Measurements from ENCODE around the gene MUC13. TPM values are rescaled to one million over a fixed set of nuclear protein-coding genes. Genes with fewer than 3 reads are reported as not detected.

The MUC13 gene
- total and polyA plus RNA-seq, 2 donors from 2014 or later, result 1.9 to 6.4 TPM

Other genes starting within 250 kb of the MUC13 start
- 24.7 TPM for gene UMPS, start 204.3 kb downstream of the MUC13 start, total RNA-seq
- gene UMPS, start 204.3 kb downstream of the MUC13 start, polyA plus RNA-seq (ENCODE audit: insufficient read depth, low read depth, low replicate concordance), result 25.7 TPM
- gene ITGB5, start 47.4 kb downstream of the MUC13 start, total RNA-seq, result 115 TPM
- gene ITGB5, start 47.4 kb downstream of the MUC13 start, polyA plus RNA-seq (ENCODE audit: insufficient read depth, low read depth, low replicate concordance), result 115 TPM
- gene HEG1, start 121.2 kb upstream of the MUC13 start, total RNA-seq, result 96.3 TPM
- gene HEG1, start 121.2 kb upstream of the MUC13 start, polyA plus RNA-seq (ENCODE audit: insufficient read depth, low read depth, low replicate concordance), result 10.3 TPM

Data from kidney (tissue), 2 donors.